Measurements from ENCODE around the gene MSLN.

MSLN gene

DNA sequence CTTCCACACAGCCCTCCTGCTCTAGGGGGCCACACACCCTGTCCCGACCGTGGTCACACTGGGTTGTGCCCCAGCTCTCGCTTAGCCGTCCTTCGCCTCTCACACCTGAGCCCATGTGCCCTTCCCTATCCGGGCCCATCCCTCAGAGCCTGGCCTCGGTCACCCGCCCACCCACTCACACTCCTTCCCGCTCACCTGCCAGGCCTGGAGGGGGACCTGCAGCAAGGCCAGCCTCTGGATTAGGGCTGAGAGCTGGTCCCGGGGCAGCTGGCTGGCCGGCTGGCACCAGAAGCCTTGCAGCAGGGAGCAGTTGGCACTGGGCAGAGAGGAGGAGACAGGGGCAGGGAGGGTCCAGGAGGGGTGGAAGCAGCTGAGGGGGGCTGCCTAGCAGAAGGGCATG is 17.9 kb downstream of the MSLN start:
- no peak for DNase-seq

DNA sequence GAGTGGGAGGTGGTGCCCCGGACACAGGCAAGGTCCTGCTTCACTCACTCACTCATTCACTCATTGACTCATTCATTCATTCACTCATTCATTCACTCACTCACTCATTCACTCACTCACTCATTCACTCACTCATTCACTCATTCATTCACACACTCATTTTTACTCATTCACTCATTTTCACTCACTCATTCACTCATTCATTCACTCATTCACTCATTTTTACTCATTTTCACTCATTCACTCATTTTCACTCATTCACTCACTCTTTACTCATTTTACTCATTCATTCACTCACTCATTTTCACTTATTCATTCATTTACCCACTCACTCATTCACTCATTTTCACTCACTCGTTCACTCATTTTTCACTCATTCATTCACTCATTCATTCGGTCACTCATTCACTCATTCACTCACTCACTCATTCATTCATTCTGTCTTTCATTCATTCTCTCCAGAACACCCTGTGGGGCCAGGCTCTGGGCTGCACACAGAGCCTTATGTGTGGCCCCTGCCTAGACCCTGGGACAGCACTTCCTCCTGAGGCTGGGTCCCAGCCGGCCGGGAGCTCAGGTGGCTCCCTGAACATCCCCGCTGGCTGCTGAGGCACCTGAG is 18.5 kb downstream of the MSLN start:
- DNase-seq, result no peak

DNA sequence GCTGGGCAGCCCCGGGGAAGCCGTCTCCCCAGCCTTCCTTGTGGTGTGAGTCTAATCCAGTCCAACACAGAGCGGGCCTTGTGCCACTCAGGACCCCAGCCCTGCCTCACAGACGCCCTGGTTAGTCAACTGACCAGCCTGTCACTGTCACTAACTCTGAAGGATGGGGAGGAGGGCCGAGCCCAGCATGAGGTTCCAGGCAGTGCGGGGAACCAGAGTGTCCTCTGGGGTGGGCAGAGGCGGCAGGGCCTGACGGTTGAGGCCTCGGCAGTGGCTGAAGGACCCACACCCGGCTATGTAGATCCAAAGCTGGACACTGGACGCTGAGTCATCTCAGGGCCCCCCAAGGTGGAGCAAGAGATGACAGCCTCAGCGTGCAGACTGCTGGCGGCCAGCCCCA is 19.0 kb downstream of the MSLN start:
- DNase-seq, result no peak

DNA sequence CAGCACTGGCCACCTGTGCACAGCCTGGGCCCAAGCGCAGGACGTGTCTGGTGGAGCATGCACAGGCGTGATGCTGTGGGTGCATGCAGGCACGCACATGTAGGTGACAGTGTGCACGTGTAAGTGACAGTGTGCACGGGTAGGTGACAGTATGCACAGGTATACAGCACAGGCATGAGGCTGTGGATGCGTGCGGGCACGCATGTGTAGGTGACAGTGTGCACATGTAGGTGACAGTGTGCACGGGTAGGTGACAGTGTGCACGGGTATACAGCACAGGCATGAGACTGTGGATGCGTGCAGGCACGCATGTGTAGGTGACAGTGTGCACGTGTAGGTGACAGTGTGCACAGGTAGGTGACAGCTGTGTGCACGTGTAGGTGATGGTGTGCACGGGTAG is 19.8 kb downstream of the MSLN start:
- no peak for DNase-seq

DNA sequence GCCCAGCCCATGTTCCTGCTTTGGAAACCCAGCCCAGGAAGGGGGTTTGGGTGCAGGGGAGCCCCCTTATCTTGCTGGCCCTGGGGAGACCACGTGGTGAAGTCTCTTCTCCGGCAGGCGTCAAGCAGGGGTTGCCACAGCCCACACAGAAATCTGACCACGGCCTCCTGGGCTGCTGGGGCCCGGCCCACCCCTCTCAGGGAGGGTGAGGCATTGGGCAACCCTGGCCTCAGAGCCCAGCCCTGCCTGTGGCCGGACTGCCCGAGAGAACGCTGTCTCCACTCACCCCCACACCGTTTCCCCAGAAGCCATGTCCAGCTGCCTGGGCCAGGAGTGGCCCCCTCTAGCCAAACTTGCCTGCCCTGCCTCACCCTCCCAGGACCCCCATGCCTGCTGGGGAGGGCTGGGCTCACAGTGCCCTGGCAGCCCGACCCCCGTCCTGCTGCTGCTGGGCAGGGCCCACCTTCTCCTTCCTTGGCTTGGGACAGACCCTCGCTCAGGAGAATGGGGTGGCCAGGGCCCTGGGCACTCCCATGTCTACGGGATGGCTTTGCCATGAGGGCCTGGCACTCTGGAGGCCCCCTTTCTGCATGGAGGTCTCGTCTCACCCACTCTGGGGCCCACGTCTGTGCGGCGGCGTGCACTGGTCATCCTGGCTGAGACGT is 20.9 kb downstream of the MSLN start:
- DNase-seq, result no peak

DNA sequence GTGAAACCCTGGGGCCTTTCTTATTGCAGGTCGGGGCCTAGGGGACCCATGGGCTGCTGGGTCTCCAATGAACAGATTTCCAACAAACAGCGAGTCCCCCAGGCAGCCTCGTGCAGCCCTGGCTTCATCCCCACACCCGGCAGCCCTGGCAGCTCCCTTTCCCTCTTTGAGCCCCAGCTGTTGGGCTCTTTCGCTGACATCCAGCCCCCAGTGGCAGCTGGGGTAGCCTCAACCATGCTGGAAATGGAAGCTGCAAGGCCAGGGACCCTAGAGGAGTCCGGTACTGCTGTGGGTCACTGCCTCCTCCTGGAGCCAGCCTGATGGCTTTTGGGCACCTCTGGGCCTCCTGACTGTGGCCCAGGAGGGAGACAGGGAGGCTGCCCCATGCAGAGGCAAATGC is 21.7 kb downstream of the MSLN start:
- no peak for DNase-seq

DNA sequence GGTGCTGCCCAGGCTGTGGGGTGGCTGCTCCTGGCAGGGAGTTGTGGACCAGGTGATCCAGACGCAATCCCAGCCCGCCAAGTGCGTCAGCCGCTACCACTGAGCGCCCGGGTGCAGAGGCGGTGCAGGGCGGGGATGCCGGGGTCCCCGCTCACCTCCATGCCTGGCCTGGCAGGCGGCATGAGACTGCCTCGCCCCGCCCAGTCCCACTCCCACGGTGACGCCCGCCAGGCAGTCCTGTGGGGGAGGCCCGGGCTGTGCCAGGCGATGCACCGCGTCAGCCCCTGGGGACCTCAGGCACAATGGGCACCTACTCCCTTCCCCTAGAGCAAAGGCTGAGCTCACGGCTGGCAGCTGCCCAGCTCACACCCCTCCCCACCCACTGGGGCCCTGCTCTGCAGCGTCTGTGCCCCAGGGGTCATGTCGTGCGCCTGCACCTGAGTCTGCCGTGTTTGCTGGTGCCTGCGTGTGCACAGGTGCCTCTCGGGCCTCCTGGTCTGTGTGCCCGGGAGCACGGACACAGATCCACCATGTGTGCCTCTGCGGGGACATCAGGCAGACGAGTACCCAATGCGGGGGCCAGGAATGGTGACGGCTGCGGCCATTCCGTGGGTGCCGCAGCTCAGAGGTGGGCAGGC is 22.4 kb downstream of the MSLN start:
- no peak for DNase-seq

DNA sequence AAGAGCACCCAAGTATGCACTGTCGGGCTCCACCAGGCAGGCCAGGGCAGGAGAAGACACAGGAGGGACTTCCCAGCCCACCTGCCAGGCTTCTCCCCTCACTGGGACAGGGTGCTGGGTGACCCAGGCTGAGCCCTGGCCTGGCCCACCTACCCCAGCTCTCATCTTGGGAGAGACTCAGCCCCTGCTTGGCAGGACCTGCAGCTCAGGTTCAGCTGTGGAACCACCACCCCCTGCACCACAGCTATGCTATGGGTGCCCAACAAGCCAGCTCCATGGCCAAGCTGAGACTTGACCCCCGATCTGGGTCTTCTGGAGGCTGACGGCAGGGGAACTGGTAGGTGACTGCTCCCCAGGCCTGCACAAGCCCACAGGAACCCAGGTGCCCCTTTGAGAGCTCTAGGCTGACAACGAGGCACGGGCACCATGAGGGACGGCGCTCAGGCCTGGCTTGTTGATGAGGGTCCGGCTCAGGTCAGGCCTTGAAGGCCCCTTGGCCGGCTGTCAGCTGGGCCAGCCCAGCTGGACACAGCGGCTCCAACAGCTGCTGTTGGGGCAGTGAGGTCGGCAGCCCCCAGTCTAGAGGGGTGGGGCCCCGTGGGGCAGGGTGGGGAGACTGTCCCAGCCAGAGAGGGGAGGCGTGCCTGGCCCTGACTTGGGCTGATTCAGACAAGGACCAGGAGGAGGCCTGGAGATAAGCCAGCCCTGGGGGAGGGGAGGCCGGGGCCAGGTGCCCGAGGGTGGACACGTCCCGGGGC is 23.0 kb downstream of the MSLN start:
- DNase-seq, result no peak

DNA sequence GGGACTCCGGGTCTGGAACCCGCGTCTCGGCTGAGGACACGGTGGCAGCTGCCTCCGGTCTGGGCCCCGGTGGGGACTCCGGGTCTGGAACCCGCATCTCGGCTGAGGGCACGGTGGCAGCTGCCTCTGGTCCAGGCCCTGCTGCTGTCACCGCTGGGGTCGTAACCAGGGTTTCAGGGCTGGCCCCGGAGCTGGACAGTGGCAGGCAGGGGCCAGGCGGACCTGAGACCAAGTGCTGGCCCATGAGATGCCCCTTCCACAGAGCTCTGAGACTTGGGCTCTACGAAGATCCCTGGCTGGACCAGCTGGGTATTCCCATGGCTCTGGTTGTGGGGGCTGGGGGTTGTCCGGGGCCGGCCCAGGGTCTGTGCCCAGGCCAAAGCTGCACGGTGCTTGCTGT is 23.9 kb downstream of the MSLN start:
- no peak for DNase-seq

DNA sequence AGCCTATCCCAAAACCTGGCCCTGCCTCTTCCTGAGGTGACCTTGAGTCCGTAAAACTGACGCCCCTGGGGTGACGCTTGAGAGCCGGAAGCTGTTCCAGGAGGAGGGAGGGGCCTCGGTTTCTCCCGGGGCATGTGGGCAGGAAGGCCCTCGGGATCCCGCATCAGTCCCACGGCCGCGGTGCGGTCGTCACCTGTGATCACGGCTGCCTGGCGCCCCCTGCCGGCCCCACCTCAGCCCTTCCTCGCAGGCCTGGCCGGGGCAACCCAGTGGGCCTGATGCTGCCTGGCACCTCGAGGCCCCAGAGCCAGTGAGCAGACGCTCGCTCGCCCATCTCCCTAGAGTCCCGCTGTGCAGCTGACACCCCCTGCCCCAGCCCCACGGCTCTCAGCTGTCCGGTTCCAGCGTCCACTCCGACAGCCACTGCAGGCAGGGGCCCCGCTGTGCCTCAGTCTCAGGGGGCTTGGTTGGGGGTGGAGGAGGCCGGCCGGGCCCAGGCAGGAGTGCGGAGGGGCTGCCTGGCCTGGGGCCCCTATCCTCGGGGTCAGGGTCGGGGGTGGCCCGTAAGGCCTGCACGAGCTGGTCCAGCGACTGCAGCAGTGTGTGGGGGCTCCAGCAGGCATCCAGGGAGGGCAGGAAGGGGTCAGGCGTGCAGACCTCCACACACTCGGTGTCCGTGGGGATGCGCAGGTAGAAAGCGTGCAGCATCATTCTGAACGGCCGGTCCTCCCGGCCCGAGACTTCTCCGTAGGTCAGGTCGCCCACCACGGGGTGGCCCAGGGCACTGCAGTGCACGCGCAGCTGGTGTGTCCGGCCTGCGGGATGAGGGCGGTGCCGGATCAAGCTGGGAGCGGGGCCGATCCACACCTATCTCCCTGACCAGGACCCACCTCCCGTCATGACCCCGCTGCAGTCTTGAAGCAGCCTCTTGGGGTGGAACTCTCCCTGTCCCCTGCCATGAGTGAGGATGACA is 25.3 kb downstream of the MSLN start:
- peak; percentile 90 for DNase-seq

DNA sequence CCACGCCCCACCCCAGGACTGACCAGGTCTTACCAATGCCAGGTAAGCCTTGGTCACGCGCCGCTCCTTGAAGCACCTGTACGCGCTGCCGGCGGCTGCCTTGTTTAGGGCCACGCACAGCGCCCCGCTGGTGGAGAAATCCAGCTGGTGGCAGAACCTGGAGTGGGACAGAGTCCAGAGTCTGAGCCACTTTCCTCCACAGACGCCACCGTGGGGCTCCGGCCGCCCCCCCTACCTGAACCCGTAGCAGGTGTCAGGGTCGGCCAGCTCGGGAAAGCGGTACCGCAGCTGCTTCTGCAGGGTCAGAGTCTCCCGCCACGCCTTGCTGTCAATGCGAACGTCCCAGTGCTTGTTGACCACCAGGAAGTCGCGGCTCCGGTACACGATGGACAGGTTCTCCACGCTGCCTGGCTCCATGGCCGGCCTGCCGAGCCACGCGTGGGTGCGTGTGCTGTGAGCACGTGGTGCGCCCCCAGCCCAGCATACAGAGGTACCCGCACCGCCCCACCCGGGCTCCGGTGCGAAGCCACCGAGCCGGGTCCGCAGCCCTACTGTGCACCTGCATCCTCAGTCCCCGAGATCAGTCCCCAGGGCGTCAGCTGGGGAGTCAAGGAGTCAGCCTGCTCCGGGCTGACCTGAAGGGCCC is 26.9 kb downstream of the MSLN start:
- no peak for DNase-seq

DNA sequence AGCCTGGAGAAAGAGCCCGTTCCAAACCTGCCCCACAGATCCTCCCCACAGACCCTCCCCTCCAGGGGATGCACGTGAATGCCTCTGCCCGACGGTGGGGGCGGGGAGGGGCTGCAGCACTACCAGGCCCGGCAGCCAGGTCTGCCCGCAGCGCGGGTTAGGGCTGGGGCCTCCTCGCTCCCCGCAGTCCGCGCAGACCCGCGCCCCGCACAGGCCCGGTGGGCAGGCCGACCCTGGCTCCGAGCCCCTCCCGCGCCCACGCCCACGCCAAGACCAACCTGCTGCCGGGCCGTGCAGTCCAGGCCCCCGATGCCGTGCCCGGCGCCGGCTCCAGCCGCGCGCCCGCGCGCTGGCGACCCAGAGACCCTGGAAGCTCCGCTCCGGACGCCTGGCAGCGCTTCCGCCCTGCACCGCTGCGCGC is 27.5 kb downstream of the MSLN start, which contains the start of gene RPUSD1:
RPUSD1 (minus strand) TSS at position 404 of the 421 bp plus-strand sequence. CDS start 644 bp downstream, outside the sequence.
- DNase-seq, result no peak

DNA sequence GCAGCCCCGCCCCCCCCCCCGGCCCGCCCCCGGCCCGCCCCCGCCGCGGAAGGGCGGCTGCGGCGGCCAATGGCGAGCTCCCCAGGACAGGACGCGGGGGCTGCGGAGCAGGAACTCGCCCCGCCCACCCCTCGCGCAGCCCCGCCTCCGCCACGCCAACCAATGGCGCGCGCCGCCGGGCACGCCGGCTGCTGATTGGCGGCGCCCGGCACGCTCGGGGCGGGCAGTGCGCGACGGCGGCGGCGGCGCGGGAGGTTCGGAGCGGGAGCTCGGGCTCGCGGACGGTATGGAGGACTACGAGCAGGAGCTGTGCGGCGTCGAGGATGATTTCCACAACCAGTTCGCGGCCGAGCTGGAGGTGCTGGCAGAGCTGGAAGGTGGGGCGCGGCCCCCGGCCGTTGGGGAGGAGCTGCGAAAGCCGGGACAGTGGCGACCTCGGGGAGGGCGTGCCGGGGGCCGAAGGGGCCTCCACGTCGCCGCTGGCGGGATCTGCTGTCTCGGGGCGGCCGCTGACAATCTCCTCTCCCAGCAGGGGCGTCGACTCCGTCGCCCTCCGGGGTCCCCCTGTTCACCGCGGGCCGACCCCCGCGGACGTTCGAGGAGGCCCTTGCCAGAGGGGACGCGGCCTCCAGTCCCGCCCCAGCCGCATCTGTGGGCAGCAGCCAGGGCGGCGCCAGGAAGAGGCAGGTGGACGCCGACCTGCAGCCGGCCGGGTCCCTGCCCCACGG is 28.0 kb downstream of the MSLN start, which contains the start of gene CHTF18:
CHTF18 (plus strand) TSS at position 222 of the 728 bp plus-strand sequence; CDS start at position 287, 65 bp downstream.
- DNase-seq, result peak; percentile 96

DNA sequence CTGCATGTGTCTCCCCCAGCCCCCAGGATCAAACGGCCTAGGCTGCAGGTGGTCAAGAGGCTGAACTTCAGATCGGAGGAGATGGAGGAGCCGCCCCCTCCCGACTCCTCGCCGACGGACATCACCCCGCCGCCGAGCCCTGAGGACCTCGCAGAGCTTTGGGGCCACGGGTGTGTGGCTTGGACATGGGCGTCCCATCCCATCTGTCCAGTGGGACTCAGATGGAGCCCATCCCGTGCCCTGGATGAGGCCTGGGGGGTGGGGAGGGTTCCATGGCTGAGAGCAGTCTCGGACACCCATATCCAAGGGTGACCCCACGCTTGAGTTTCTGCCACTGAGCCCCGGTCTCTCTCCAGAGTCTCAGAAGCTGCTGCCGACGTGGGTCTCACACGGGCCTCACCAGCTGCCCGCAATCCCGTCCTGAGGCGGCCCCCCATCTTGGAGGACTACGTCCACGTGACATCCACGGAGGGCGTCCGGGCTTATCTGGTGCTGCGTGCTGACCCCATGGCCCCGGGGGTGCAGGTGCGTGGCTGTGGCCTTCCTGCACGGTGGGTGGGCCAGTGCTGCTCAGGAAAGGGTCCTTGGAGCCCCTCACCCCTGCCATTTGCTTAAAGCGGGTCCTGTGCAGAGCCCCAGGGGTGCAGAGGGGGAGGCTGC is 28.8 kb downstream of the MSLN start:
- DNase-seq, result no peak

DNA sequence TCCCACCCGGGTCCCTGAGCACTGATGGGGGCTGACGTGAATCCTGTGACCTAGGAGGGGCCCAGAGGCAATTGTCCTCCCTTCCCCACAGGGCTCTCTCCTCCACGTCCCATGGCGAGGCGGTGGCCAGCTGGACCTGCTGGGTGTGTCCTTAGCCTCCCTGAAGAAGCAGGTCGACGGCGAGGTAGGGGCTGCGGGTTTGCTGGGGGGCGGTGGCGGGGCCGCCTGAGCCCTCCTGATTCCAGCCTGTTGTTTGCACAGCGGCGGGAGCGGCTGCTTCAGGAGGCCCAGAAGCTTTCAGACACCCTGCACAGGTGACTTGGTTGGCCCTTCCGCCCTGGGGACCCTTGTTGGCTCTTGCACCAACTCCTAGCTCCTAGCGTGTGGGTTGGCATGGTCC is 29.6 kb downstream of the MSLN start:
- no peak for DNase-seq

DNA sequence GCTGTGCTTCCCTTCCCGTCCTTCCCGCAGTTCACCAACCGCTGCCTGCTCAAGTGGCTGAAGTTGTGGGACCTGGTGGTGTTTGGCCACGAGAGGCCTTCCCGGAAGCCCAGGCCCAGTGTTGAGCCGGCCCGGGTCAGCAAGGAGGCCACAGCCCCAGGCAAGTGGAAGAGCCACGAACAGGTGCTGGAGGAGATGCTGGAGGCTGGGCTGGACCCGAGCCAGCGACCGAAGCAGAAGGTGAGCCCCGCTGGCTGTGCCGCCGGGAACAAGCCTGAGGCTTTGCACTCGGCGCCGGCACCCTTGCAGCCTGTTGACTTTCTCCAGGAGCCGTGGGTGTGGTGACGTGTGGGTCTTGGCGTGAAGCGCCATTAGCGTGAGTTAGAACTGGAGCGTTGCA is 30.6 kb downstream of the MSLN start:
- no peak for DNase-seq

DNA sequence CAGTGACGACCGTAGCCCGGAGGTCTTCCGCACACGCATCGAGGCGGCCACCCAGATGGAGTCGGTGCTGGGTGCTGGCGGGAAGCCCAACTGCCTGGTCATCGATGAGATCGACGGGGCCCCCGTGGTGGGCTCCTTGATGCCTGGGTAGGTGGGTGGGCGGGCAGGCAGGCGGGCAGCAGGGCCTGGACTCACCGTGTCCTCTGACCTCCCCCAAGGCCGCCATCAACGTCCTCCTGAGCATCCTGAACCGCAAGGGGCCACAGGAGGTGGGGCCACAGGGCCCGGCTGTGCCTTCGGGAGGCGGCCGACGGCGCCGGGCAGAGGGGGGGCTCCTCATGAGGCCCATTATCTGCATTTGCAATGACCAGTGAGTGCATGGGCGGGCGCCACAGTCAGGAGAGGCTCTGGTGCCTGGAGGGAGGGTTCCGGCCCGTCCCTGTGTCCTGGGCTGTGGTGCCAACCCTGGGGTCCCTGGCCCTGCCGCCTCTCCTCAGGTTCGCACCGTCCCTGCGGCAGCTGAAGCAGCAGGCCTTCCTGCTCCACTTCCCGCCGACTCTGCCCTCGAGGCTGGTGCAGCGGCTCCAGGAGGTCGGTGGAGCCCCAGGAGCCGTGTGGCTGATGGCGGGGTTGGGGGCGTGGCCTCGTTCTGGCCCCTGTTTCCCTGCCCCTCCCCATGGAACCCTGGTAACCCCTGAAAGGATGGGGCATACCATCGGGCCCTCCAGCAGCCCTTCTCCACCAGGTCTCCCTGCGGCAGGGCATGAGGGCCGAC is 31.9 kb downstream of the MSLN start:
- no peak for DNase-seq

DNA sequence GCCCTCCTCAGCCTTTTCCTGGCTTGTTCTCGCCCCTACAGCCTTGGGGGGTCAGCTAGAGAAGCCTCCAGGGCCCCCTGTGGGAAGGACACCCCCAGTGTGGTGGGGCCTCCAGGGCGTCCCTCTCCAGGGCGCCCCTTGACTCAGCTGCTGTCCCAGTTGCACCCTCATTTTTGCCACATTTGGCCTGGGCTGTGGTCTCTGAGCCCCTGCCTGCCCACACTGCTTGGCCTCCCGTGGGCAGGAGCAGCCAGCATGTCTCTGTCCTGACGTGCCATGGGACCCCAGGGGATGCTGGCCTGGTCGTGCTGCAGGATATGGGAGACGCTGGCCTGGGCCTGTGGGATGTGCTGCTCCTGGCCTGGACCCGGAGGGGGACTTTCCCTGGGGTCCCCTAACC is 32.9 kb downstream of the MSLN start:
- no peak for DNase-seq

DNA sequence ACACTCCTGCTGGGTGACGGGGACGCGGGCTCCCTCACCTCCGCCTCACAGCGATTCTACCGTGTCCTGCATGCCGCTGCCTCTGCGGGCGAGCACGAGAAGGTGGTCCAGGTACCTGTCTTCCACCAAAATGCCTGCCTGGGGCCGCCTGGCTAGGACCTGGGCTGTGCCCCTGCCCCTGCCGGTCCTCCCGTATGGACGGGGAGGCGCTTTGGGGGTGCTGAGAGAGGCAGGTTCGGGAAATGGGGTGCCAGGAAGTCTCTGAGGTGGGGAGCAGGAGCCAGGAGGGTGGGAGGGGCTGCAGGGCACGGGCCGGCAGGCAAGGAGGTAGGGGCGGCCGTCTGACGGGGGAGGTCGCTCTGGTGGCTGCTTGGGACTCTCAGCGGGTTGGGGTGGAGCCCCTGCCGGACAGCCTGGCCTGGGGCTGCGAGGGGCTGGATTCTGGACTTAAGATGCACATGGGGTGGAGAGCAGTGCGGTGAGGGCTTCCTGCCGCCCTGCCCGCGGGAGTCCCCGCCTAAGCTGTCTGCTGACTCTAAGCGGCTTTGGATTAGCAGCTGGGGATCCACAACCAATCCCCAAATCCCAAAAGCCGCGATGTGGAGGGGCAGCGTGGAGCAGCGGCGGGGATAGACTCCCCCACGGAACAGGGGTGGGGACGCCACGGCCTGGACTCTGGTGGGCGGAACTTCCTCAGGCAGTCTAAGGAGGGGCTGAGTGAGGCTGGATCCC is 33.7 kb downstream of the MSLN start:
- DNase-seq, result no peak

Measured in activated CD8-positive, alpha-beta memory T cell treated with anti-CD3 and anti-CD28 coated beads for 24 hours (primary cell).